HFFc6 (cell line): ENCODE measurements around the gene PSG5. TPM values are rescaled to one million over a fixed set of nuclear protein-coding genes. Genes with fewer than 3 reads are reported as not detected.
"Not testable (repeated sequence)": the region's sequence is repeated elsewhere in the genome, so short reads cannot be mapped to it uniquely, and the experiment has no call there.

Experiments used
- DNase-seq: peaks from one replicate; pipeline ENCODE4 v3.0.0-alpha.2; 2018
- H3K27ac Mint-ChIP-seq: 2 replicates; pipeline ENCODE4 v1.8.0; 2020; ENCODE audit warnings: mild to moderate bottlenecking, mixed read lengths
- H3K27me3 Mint-ChIP-seq: 2 replicates; pipeline ENCODE4 v1.8.0; 2021; ENCODE audit warnings: mild to moderate bottlenecking, moderate library complexity, mixed read lengths; ENCODE audit not compliant: insufficient read depth
- H3K36me3 Mint-ChIP-seq: 2 replicates; pipeline ENCODE4 v1.8.0; 2021; ENCODE audit warnings: low read depth, mixed read lengths
- H3K4me1 Mint-ChIP-seq: 2 replicates; pipeline ENCODE4 v1.8.0; 2020; ENCODE audit warnings: low read depth, mixed read lengths
- H3K4me3 Mint-ChIP-seq: 2 replicates; pipeline ENCODE4 v1.8.0; 2020; ENCODE audit warnings: mild to moderate bottlenecking, moderate library complexity, mixed read lengths
- H3K9me3 Mint-ChIP-seq: 2 replicates; pipeline ENCODE4 v1.8.0; 2020; ENCODE audit warnings: mild to moderate bottlenecking, mixed read lengths
- total RNA-seq, 6 experiments: library from RNA; stranded (reverse); fragmentation: NEBNext Ultra II Directional; extraction: Animal tissue kit (Norgen Biotek cat#: 25700); gene quantifications; 2 replicates in 1 of 6; 3 replicates in 5 of 6; pipeline ENCODE4 v1.2.3, GENCODE V29; 2021
- TF ChIP-seq, protein P1 (sequence below): fragments of 200-600 bp; sonication (generic); IDR thresholded peaks from 2 replicates; pipeline ENCODE4 v1.5.0; 2021; ENCODE audit warnings: antibody characterized with exemption, mild to moderate bottlenecking

The PSG5 gene
- total RNA-seq, 6 experiments from 2014 or later: 23.3 to 58.7 (median 55.4) TPM

DNA sequence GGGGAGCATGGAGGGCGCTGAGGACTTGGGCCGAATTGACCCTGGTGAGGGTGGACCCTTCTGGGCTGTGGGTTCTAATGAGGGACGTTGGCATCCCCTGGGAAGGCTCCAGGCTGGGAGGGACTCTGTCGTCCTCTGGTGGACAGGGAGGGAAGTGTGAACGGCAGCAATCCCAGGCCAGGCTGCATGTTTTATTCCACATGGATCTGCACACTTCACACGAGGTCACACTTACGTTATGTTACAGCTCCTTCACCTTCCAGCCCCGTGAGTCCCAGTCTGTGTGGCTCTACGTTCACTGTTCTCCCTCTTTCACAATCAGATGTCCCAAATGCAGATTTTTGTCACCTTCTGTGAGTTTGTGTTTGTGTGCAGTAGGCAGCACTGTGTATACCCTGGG, 1.8 kb upstream of the PSG5 start:
- Mint-ChIP-seq H3K4me1 (peaks cover 78% of the 10 kb centered on the region), H3K9me3 (peaks cover 19% of the 10 kb centered on the region), H3K36me3 (peaks cover 42% of the 10 kb centered on the region), H3K27ac (peak overlapping the region; percentile 78)
- not testable (repeated sequence) for H3K4me3 Mint-ChIP-seq, DNase-seq, H3K27me3 Mint-ChIP-seq
- TF ChIP-seq, protein P1, sequence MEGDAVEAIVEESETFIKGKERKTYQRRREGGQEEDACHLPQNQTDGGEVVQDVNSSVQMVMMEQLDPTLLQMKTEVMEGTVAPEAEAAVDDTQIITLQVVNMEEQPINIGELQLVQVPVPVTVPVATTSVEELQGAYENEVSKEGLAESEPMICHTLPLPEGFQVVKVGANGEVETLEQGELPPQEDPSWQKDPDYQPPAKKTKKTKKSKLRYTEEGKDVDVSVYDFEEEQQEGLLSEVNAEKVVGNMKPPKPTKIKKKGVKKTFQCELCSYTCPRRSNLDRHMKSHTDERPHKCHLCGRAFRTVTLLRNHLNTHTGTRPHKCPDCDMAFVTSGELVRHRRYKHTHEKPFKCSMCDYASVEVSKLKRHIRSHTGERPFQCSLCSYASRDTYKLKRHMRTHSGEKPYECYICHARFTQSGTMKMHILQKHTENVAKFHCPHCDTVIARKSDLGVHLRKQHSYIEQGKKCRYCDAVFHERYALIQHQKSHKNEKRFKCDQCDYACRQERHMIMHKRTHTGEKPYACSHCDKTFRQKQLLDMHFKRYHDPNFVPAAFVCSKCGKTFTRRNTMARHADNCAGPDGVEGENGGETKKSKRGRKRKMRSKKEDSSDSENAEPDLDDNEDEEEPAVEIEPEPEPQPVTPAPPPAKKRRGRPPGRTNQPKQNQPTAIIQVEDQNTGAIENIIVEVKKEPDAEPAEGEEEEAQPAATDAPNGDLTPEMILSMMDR: peak; percentile 69

DNA sequence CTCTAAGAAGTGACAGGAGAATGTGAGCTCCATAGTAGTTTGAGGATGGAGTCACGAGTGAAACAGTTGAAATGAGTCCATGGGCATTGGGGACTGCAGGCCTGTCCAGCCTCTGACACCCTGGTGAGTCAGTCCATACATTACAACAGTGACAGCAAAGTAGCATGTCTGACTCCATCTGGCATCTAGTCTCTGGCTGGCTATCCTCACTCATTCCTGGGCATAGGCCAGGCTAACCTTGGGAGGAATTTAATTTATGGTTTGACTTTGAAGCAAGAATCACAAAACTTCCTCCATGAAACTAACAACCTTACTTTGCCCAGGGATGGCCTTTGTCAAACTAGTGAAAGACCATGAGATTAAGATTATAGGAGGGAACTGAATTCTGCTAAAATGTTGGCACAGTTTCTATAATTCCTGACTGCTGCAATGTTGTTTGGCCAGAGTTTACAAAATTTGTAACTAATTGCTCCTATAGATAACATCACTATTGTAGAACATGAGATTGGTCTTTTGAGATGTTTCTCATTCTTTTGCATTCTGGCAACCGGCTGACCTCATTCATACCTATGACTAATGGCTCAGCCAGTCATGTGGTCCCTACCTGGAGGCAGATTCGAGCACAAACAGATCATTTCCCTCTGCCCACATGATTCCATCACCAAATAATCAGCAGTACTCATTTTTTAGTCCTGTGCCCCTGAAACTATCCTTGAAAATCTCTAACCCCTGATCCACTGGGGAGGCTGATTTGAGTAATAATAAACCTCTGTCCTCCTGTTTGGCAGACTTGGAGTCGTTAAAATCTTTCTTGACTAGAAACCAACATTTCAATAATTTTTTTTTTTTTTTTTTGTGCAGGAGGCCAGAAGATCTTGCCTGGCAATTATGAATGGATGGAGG, 4.2 kb downstream of the PSG5 start:
- peak; percentile 95 for DNase-seq
- H3K27me3 Mint-ChIP-seq: not testable (repeated sequence)
- peak overlapping the region; percentile 85 for H3K27ac Mint-ChIP-seq
- H3K36me3 Mint-ChIP-seq: peaks cover 39% of the 10 kb centered on the region
- H3K9me3 Mint-ChIP-seq: peaks cover 11% of the 10 kb centered on the region
- H3K4me3 Mint-ChIP-seq: peak overlapping the region; percentile 38
- peaks cover 94% of the 10 kb centered on the region for H3K4me1 Mint-ChIP-seq

DNA sequence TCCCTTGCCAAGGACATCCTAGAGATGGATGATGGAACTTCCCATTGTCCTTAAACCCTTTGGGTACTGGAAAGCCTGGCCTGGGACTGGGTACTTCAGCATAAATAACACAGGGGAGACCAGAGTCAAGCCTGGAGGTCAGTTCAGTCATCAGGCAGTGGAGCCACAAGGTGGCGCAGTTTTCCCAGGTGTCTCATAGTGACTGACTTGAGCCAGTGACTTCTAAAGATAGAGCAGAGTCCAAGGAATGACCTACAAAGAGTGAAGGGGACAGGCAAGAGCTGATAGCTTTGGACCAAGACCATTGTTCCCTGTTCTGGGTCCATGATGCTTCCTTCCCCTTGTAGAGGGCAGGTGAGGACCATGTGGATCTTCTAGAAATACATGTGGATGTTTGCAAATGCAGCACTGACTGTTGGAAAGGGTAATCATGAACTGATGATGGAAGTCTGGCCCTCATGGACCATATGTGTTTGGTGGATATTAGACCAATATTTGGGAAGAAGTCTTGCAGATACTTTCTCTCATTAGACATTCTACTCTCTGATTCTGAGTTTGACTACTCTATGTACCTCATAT, 6.7 kb downstream of the PSG5 start:
- peaks cover 83% of the 10 kb centered on the region for H3K4me1 Mint-ChIP-seq
- peak overlapping the region; percentile 27; the same call in 1 of the 2 replicates for H3K4me3 Mint-ChIP-seq
- not testable (repeated sequence) for H3K27me3 Mint-ChIP-seq, H3K9me3 Mint-ChIP-seq, DNase-seq
- peaks cover 21% of the 10 kb centered on the region for H3K36me3 Mint-ChIP-seq
- TF ChIP-seq, protein P1: peak; percentile 71
- H3K27ac Mint-ChIP-seq: peak overlapping the region; percentile 70

DNA sequence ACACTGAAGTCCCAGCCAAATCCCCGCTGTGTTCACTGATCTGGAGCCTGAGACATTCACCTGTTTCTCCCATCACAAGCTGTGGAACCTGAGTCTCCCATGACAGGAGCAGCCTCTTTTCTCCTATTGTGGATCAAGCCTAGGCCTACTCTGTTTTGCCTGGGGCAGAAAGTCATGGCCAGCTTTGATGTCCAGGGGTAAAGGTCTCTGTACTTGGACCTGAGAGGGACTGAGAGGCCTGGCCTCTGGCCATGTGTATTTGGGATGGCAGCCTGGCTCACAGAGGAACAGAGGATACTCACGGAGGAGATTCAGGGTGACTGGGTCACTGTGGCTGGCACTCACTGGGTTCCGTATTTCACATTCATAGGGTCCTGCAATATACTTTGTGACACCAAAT, 7.8 kb downstream of the PSG5 start:
- H3K27ac Mint-ChIP-seq, H3K4me3 Mint-ChIP-seq, DNase-seq, H3K9me3 Mint-ChIP-seq, H3K27me3 Mint-ChIP-seq: not testable (repeated sequence)
- Mint-ChIP-seq H3K4me1 (peaks cover 76% of the 10 kb centered on the region), H3K36me3 (peaks cover 22% of the 10 kb centered on the region)

DNA sequence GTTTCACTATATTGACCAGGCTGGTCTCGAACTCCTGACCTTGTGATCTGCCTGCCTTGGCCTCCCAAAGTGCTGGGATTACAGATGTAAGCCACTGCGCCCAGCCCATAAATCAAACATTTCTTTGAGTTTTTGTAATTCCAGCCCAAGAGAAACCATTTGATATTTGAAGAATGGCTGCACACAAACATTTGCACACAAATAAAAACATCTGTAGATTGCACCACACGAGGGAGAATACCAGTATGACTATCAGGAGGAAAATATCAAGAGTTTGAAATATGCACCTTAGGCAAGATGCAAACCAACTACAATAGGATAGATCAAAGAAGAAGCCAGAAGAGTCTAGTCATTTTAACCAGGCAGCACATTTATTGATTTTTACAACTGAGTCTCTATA, 20.4 kb downstream of the PSG5 start:
- not testable (repeated sequence) for H3K4me3 Mint-ChIP-seq, DNase-seq, H3K27ac Mint-ChIP-seq, H3K27me3 Mint-ChIP-seq, H3K9me3 Mint-ChIP-seq
- Mint-ChIP-seq H3K4me1 (peaks cover 50% of the 10 kb centered on the region), H3K36me3 (peaks cover 28% of the 10 kb centered on the region)

DNA sequence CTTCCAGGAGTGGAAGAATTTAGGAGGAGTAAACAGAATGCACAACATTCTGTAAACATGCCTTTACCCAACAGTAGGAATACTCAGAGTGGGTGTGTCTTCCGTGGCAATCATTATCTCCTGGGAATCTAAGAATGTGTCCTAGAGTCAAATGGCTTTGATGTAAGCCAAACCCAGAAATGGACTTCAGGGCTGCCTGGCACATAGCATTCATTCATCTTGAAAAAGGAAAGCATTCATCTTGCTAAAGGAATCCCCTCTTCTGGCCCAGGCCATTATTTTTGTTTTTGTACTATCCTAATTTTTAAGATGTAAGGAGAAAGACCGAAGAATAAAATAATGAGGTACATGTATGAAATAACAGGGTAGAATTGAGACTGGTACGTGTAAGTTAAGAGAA, 23.2 kb downstream of the PSG5 start:
- H3K9me3 Mint-ChIP-seq, DNase-seq, H3K27me3 Mint-ChIP-seq, H3K4me3 Mint-ChIP-seq: not testable (repeated sequence)
- H3K27ac Mint-ChIP-seq: peak overlapping the region; percentile 68
- peaks cover 68% of the 10 kb centered on the region for H3K4me1 Mint-ChIP-seq
- H3K36me3 Mint-ChIP-seq: peaks cover 23% of the 10 kb centered on the region

DNA sequence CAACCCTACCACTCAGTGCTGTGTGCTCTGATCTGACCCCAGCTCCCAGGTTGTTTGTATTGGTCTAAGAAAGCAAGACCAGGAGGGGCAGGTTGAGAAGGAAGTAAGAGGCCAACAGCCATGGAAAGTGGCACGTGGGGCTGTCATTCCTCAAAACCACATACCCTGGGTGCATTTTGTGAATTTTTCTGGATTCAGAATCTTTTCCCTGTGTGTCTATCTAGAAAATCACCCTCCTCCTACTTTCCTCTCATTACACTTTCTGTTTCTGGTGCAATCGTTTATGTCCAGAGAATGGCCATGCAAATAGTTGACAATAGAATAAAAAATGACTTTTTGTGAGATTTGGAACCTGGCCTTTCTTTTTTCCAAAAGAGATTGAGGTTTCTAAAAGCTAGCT, 24.1 kb downstream of the PSG5 start:
- H3K27ac Mint-ChIP-seq: peak overlapping the region; percentile 38; the same call in 1 of the 2 replicates

DNA sequence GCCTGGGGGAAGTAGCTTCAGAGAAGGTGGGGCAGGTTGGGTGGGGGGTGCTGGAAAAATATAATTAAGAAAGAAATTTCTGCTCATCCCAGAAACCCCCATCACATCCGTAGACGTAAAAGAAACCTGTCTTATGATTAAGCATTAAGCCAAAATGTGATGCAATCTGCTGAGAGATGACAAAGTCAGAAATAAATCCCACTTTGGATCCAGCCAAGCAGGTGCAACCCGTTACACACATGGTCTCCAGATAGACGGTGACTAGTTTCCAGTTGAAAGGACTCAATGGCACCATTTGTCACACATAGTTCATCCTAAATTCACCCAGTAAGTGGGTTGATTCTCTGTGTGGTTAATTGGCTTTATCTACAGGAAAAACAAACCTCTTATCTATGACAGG, 34.1 kb downstream of the PSG5 start:
- TF ChIP-seq, protein P1: no peak
- peaks cover 8% of the 10 kb centered on the region; the same call in 1 of the 2 replicates for H3K9me3 Mint-ChIP-seq

More for the DNA sequence above, 24.1 kb downstream of the PSG5 start:
- not testable (repeated sequence) for H3K27me3 Mint-ChIP-seq, DNase-seq, H3K4me3 Mint-ChIP-seq, H3K9me3 Mint-ChIP-seq
- H3K36me3 Mint-ChIP-seq: peaks cover 23% of the 10 kb centered on the region
- peaks cover 68% of the 10 kb centered on the region for H3K4me1 Mint-ChIP-seq

DNA sequence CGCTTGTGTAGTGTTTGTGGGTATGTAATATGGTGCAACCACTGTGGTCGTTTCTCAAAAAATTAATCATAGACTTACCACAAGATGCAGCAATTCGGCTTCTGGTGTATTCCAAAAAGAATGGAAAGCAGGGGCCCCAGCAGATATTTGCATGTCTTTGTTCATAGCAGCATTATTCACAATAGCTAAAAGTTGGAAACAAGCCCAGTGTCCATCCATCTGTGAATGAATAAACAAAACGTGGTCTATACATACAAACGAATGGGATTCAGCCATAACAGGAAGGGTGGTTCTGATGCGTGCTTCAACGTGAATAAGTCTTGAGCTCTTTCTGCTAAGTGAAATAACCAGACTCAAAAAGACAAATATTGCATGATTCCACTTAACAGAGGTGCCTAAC, 36.5 kb downstream of the PSG5 start:
- Mint-ChIP-seq H3K36me3 (peaks cover 56% of the 10 kb centered on the region), H3K4me3 (peak overlapping the region; percentile 30; the same call in 1 of the 2 replicates), H3K27ac (peak overlapping the region; percentile 83; the same call in 1 of the 2 replicates), H3K4me1 (peaks cover 79% of the 10 kb centered on the region)
- H3K27me3 Mint-ChIP-seq, DNase-seq, H3K9me3 Mint-ChIP-seq: not testable (repeated sequence)

More for the DNA sequence above, 34.1 kb downstream of the PSG5 start:
- Mint-ChIP-seq H3K27me3 (peaks cover 6% of the 10 kb centered on the region; the same call in 1 of the 2 replicates), H3K4me1 (peaks cover 55% of the 10 kb centered on the region), H3K36me3 (peaks cover 53% of the 10 kb centered on the region), H3K27ac (no peak overlapping the region), H3K4me3 (no peak overlapping the region)
- no peak for DNase-seq
